GM12891 (cell line): Measurements from ENCODE around the gene MAP3K1.

Experiments used
- DNase-seq: peaks from one replicate; pipeline ENCODE4 v3.0.0; 2011; ENCODE audit warnings: low spot score; ENCODE audit not compliant: insufficient read length
- FAIRE-seq: peaks from 2 replicates; lab custom pipeline; 2011; peaks lifted over from hg19 to GRCh38; lab: Jason Lieb, UNC
- PAX5 ChIP-seq: IDR thresholded peaks from 2 replicates; pipeline ENCODE4 v1.6.1; 2011; ENCODE audit warnings: low read length, moderate library complexity, mild to moderate bottlenecking; ENCODE audit not compliant: insufficient read depth, severe bottlenecking
- POLR2A ChIP-seq: IDR thresholded peaks from 2 replicates; pipeline ENCODE4 v1.6.1; 2011; ENCODE audit warnings: low read depth, low read length, control low read depth
- POLR2AphosphoS5 ChIP-seq: IDR thresholded peaks from 2 replicates; pipeline ENCODE4 v1.6.1; 2011; ENCODE audit warnings: low read depth, low read length, control low read depth
- POU2F2 ChIP-seq: IDR thresholded peaks from 2 replicates; pipeline ENCODE4 v1.6.1; 2011; ENCODE audit warnings: low read depth, mild to moderate bottlenecking, control low read depth, low read length, moderate library complexity
- SPI1 ChIP-seq: IDR thresholded peaks from 2 replicates; pipeline ENCODE4 v1.6.1; 2011; ENCODE audit warnings: low read depth, low read length, control low read depth
- TAF1 ChIP-seq: IDR thresholded peaks from 2 replicates; pipeline ENCODE4 v1.6.1; 2011; ENCODE audit warnings: low read depth, low read length, control low read depth

Gene MAP3K1

DNA sequence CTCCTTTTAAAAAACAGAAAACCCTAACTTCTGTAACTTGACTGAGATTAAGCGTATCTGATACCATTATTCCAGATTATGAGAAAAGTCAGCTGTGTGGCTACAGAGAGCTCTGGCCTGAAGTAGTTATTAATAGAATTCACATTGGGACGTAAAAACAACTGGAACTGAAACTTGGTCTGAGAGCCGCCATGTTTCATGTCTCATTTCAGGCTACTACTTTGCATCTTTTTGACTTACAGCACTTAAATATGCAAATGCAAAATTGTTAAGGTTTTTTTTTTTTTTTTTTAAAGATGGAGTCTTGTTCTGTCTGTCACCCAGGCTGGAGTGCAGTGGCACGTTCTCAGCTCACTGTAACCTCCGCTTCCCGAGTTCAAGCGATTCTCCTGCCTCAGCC, 25.2 kb downstream of the MAP3K1 start:
- DNase-seq, result no peak
- TF ChIP-seq SPI1, result peak; percentile 62
- no peak for TF ChIP-seq POLR2A
- TF ChIP-seq PAX5, result no peak
- no peak for TF ChIP-seq POLR2AphosphoS5
- peak; percentile 55; the same call in 1 of the 2 replicates for TF ChIP-seq POU2F2
- no peak for TF ChIP-seq TAF1
- FAIRE-seq, result peak; percentile 43

DNA sequence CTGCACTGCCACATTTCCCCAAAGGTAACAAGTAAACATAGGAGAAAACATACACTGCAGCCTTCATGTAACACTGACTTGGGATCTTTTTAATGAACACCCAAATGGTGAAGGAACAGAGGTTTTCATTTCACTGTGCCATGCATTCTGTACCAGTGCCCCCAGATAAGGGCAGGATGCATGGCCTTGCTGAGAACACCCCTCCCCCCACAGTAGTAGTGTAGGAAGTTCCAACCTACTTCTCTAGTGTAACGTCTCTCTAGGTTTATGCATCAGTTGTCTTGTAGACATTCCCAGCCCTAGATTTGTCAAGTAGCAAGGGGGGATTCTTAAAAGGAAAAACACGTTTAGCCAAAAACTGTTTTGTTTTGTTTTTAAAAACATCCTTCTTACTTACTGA, 29.9 kb downstream of the MAP3K1 start:
- TF ChIP-seq TAF1 (no peak), POLR2AphosphoS5 (no peak), POU2F2 (no peak), PAX5 (no peak), POLR2A (no peak), SPI1 (no peak)
- DNase-seq (no peak), FAIRE-seq (no peak)

DNA sequence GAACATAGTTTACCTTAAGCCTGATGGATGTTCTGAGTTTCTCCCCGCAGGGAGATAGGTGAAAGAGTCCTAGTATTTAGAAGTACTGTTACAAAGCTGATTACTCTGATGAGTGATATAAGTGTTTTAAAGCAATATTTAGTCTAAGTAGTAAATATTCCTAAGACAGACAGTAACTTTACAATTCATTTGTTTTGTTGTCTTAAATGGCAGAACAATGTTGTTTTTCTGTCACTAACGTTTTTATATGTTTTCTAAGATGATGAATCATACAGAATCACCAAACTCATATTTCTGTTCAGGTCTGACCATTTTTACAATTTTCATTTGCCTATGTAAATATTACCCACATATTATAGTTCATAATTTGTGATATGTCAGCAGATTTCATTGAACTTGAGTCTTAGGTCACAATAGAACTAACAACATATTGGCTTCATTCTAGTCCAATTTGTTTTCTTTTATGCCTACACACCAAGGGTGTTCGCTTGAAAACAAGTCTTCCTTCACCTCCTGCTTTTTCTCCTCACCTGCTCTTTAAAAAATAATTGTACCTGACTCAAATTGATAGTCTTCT, 30.6 kb downstream of the MAP3K1 start:
- DNase-seq, result no peak
- FAIRE-seq, result no peak
- TF ChIP-seq POLR2AphosphoS5 (no peak), TAF1 (no peak), PAX5 (no peak), POU2F2 (no peak), POLR2A (no peak), SPI1 (no peak)

DNA sequence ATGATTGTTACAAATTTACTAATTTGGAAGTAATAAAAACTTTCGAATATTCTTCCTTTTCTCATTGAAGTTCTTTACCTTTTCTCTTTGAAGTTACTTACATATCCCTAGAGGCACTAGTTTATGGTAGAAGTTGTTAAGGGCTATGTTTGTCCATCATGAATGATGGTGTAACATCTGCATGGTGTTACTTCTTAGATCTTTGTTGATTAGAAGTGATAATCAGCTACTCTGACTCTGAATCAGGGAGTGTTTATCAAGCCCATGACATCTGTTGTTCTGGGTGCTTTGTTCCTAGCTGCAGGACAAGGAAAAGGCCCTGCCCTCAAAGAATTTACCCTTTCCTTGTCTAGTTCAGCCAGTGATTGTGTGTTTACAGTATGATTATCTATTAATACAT, 32.9 kb downstream of the MAP3K1 start:
- FAIRE-seq (no peak), DNase-seq (no peak)
- no peak for TF ChIP-seq POLR2A
- TF ChIP-seq POLR2AphosphoS5, result no peak
- TF ChIP-seq PAX5, result no peak
- TF ChIP-seq SPI1, result no peak
- TF ChIP-seq POU2F2, result no peak
- TF ChIP-seq TAF1, result no peak

DNA sequence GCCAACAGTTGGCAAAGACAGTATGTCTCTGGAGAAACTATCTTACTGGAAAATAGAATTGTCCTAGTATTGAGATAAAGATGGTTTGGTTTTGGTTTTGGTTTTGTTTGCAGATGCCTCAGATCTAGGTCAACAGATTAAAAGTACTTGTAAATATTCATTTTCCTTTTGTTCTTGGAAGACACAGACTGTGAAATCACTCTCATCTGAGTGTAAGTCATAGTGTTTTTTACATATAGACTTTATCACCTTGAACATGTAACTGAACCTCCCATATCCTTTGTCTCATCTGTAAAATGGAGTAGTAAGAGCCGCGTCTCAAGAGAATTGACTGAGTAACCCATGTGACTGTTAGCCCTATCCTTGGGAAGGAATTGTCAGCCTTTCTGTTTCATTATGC, 34.3 kb downstream of the MAP3K1 start:
- FAIRE-seq (no peak), DNase-seq (no peak)
- no peak for TF ChIP-seq TAF1
- TF ChIP-seq POLR2AphosphoS5, result no peak
- TF ChIP-seq POLR2A, result no peak
- no peak for TF ChIP-seq SPI1
- no peak for TF ChIP-seq PAX5
- no peak for TF ChIP-seq POU2F2

DNA sequence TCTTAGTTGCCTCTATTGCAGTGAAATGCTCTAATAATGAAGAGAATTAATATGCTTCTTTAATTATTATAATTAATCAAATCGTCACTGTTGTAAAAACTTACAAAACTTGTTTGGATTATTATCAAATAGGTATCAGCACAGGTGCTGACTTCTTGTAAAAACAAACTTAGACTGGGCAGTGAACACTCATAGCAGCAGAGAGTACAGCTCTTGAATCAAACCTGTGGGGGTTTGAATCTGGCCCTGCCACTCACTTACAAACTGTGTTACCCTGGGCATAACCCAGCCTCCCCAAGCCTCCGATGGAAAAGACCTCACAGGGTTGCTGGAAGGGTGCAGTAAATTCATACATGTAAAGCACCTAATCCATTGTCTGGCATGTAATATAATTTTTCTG, 35.1 kb downstream of the MAP3K1 start:
- no peak for DNase-seq
- TF ChIP-seq PAX5 (no peak), POLR2AphosphoS5 (no peak), POU2F2 (no peak), POLR2A (no peak), SPI1 (no peak), TAF1 (no peak)
- FAIRE-seq, result no peak

DNA sequence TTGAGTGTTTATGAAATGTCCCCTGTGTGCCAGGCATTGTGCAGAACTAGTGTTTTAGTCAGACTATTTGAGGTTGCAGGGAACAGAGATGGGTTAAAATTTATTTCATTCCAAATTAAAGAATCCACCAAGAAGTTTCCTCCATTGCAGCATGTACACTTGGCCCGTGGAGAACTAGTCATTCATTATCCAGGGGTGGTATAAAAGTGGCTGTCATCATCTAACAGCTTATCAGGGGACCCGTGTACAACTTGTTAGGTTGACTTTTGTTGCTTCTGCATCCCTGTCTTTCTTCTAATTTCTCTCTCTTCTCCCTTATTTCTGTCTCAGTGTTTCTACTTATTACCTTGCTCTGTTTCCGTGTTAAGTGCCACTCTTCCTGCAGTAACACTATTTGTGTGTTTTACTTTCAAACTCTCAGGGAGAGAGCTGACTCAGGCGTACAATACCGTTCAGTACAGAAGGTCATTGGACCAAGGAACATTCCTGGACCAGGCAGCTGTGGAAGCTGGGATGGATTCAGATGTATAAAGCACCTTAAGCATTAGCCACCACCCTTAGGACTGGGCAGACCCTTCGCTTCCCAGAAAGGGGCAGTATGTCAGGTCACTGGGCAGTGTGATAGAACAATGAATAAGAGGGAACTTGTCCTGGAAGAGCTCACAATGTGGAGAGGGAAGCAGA, 36.1 kb downstream of the MAP3K1 start:
- TF ChIP-seq TAF1, result no peak
- no peak for TF ChIP-seq POLR2AphosphoS5
- TF ChIP-seq PAX5, result no peak
- no peak for TF ChIP-seq SPI1
- no peak for TF ChIP-seq POU2F2
- TF ChIP-seq POLR2A, result no peak
- DNase-seq, result no peak
- FAIRE-seq, result peak; percentile 31

DNA sequence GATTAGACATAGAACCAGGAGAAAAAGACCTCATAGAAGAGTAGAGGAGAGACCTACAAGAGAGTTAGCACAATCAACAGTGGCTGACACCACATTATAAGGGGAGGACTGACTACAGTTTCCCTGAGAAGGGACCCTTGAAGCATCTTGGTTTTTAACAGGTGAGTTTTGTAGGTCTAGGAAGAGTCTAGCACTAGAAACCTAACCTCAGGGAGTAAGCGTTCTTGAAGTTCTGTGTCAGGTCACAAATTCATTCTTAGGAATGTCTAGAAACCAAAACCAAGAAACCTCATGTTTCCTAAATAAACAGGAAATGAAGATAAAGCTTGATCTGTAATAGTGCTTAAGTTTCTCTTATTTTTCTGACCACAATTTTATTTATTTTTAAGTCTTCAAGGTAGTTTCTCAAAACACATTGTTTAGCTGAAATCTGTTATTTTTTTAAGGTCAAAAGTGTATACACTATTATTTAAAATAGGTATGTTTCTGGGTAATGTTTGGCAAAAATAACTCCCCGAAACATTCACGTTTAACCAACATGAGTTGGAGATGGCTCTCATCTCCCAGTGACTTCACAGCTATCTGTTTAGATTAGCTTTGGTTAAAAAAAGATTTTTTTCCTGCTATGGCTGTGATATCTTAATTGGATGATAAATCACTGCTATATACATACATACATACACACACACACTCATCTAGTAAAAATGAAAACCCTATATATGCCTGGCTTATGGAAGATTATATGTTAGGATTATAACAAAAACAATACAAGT, 37.1 kb downstream of the MAP3K1 start:
- DNase-seq, result no peak
- FAIRE-seq, result no peak
- TF ChIP-seq POLR2AphosphoS5 (no peak), TAF1 (no peak), POU2F2 (no peak), PAX5 (no peak), SPI1 (no peak), POLR2A (no peak)

DNA sequence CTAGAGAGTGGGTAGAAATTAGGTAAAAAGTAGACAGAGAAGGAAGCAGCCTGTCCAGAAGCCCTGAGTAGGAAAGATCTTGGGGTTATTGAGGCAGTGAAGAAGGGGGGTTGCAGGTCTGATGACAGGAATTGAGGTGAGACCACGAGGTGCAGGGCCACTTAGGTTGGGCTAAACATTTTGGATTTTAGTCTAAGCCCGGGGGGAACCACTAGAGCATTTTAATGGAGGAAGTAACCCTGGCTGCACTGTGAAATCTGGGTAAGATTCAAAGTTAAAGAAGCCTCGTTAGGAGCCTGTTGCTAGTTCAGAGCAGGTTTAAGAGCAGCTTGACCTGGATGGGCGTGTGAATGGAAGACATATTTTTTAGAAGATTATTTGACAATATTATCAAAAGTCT, 38.3 kb downstream of the MAP3K1 start:
- no peak for TF ChIP-seq POU2F2
- no peak for TF ChIP-seq POLR2AphosphoS5
- TF ChIP-seq PAX5, result no peak
- no peak for TF ChIP-seq TAF1
- no peak for TF ChIP-seq SPI1
- TF ChIP-seq POLR2A, result no peak
- DNase-seq (no peak), FAIRE-seq (peak; percentile 20)
